ENCODE data around the gene DOCK6. TPM values are rescaled to one million over a fixed set of nuclear protein-coding genes. Genes with fewer than 3 reads are reported as not detected.

DOCK6 gene
- total RNA-seq, 4 donors from 2014 or later: 19.7 to 94.0 (median 33.3) TPM

- peak overlapping the region in 3 of 4 donors; percentile 46 to 75 (median 66) for H3K27ac ChIP-seq
- H3K27me3 ChIP-seq: no peaks in the 10 kb centered on the region
- no peaks in the 10 kb centered on the region for H3K9me3 ChIP-seq
- 3% methylated on average over 41 of the region's 41 CpGs for WGBS, 2 donors
- H3K36me3 ChIP-seq: no peaks in the 10 kb centered on the region
- peak overlapping the region in 3 of 4 donors; percentile 26 to 37 (median 28) for H3K4me3 ChIP-seq
- DNase-seq: peak; percentile 19
- TF ChIP-seq, protein P1, sequence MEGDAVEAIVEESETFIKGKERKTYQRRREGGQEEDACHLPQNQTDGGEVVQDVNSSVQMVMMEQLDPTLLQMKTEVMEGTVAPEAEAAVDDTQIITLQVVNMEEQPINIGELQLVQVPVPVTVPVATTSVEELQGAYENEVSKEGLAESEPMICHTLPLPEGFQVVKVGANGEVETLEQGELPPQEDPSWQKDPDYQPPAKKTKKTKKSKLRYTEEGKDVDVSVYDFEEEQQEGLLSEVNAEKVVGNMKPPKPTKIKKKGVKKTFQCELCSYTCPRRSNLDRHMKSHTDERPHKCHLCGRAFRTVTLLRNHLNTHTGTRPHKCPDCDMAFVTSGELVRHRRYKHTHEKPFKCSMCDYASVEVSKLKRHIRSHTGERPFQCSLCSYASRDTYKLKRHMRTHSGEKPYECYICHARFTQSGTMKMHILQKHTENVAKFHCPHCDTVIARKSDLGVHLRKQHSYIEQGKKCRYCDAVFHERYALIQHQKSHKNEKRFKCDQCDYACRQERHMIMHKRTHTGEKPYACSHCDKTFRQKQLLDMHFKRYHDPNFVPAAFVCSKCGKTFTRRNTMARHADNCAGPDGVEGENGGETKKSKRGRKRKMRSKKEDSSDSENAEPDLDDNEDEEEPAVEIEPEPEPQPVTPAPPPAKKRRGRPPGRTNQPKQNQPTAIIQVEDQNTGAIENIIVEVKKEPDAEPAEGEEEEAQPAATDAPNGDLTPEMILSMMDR (IDR thresholded peaks at IDR 0.05): peak; percentile 96 to 99 (median 99)
- TF ChIP-seq POLR2A (IDR thresholded peaks at IDR 0.05): no peak
- intact Hi-C loops (cut with DNase I): loop anchor here (10.0 kb wide), 1 partner anchor 151 kb away; no protein-coding TSS in a partner anchor
- peaks cover 0 to 28% (median 4%) of the 10 kb centered on the region in 3 donors for H3K4me1 ChIP-seq
These were observed 31.4 kb upstream of the DOCK6 start for GRCh38 chr19:11293433-11294389.

DNA sequence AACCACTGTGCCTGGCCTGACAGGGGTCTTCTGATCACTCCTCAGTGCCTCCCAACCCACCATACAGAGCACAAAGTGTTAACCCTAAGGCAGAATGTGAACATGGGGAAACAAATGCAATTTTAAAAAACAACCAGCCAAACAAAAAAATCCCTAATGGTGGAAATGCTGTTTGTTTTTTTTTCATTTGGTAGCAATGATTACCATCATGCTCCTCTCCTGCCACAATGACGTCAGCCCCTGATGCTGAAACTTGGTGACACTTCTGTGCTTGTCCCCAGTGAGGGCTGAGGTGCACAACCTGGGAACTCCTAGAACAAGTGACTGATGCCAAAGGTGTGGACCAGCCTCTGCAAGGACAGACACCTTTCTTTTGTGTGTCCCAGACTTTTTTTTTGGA lies 29.7 kb upstream of the DOCK6 start:
- intact Hi-C loops (cut with DNase I): loop anchor here (10.0 kb wide), 1 partner anchor 153 kb away; no protein-coding TSS in a partner anchor
- Histone ChIP-seq H3K4me3 (no peak overlapping the region), H3K36me3 (no peaks in the 10 kb centered on the region), H3K27ac (no peak overlapping the region), H3K9me3 (no peaks in the 10 kb centered on the region), H3K4me1 (peaks cover 0 to 26% (median 4%) of the 10 kb centered on the region in 3 donors), H3K27me3 (no peaks in the 10 kb centered on the region)
- no peak for TF ChIP-seq POLR2A (IDR thresholded peaks at IDR 0.05)
- TF ChIP-seq, protein P1 (IDR thresholded peaks at IDR 0.05): no peak
- 69 to 86% methylated on average over 1 of the region's 1 CpG for WGBS, 2 donors
- no peak for DNase-seq

GRCh38 chr19:11291415-11291814 lies 29.1 kb upstream of the DOCK6 start:
- Histone ChIP-seq H3K27ac (no peak overlapping the region), H3K36me3 (no peaks in the 10 kb centered on the region), H3K27me3 (no peaks in the 10 kb centered on the region), H3K4me1 (peaks cover 0 to 21% (median 4%) of the 10 kb centered on the region in 3 donors), H3K4me3 (no peak overlapping the region), H3K9me3 (no peaks in the 10 kb centered on the region)
- WGBS, 2 donors: 80 to 82% methylated on average over 6 to 7 of the region's 7 CpGs
- TF ChIP-seq POLR2A (IDR thresholded peaks at IDR 0.05): no peak
- TF ChIP-seq, protein P1 (IDR thresholded peaks at IDR 0.05): no peak
- intact Hi-C loops (cut with DNase I): loop anchor here (10.0 kb wide), 1 partner anchor 153 kb away; no protein-coding TSS in a partner anchor
- DNase-seq: no peak

DNA sequence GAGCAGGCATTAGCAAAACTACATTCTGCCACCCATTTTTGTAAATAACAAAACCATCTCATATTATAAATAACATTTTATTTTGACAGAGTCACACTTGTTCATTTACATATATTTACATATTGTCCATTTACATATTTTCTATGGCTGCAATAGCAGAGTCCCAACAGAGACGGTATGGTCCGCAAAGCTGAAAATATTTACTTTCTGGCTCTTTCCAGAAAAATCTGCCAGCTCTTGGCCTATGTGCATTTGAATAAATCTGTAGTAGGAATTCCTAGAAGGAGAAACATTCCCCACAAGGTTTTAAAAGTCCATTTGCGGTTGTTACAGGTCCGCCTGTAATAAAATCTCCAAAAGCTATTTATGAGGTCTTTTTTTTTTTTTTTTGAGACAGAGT lies 27.9 kb upstream of the DOCK6 start:
- intact Hi-C loops (cut with DNase I): loop anchor here (10.0 kb wide), 1 partner anchor 155 kb away; no protein-coding TSS in a partner anchor
- no peaks in the 10 kb centered on the region for H3K9me3 ChIP-seq

More for the DNA sequence above, 27.9 kb upstream of the DOCK6 start:
- no peaks in the 10 kb centered on the region for H3K36me3 ChIP-seq
- DNase-seq: no peak
- H3K27me3 ChIP-seq: no peaks in the 10 kb centered on the region
- H3K4me1 ChIP-seq: peaks cover 0 to 13% (median 4%) of the 10 kb centered on the region in 3 donors
- no peak overlapping the region for H3K27ac ChIP-seq
- whole genome bisulfite sequencing, 2 donors: 70 to 85% methylated on average over 4 of the region's 4 CpGs
- TF ChIP-seq, protein P1 (IDR thresholded peaks at IDR 0.05): no peak
- no peak for TF ChIP-seq POLR2A (IDR thresholded peaks at IDR 0.05)
- no peak overlapping the region for H3K4me3 ChIP-seq
